Hematopoietic multipotent progenitor cell treated with erythropoietin and hydrocortisone succinate and interleukin-3 and kit ligand, for 17 days (in vitro differentiated cells): ENCODE data around the gene KRT80.

Experiments used
- DNase-seq: peaks from one replicate; pipeline ENCODE4 v3.0.0-alpha.2; 2015; ENCODE audit warnings: low spot score

KRT80 gene

GRCh38 chr12:52210925-52211650 lies 19.3 kb upstream of the KRT80 start:
- no peak for DNase-seq

- no peak for DNase-seq
Measured at GRCh38 chr12:52210186-52210924, 18.5 kb upstream of the KRT80 start.

GRCh38 chr12:52209321-52209720 lies 17.5 kb upstream of the KRT80 start:
- no peak for DNase-seq

DNA sequence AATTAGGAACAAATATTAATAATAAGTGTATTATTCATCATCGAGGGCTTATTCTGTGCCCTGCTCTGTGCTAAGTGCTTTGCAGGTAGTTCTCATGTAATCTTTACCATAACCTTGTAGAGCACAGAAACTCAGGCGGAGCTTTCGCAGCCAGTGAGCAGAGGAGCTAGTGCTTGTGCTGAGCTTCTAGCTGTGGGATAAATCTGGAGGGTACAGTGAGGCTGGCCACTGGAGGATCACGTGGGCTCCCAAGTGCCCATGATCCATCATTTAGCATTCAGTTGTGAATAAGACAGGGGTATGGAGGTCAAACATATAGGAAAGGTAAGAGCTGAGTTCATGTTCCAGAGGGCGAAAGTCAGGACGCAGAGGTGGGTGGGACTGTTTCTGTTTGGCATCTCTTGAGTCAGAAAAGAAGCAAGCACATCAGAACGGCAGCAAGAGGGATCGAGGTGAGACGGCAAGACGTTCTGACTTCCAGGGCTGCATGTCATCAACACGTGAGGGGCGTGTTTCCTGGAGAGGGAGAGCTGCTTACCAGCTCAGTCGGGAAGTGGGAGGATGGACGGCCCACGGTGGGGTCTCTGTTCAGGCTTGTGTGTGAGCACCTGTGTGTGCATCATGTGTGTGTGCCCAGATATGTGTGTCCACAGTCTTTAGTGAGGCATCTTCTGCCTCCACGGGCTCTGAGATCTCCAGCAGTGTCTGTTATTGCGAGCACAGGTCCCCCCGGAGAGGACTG lies 16.8 kb upstream of the KRT80 start:
- DNase-seq: no peak

DNA sequence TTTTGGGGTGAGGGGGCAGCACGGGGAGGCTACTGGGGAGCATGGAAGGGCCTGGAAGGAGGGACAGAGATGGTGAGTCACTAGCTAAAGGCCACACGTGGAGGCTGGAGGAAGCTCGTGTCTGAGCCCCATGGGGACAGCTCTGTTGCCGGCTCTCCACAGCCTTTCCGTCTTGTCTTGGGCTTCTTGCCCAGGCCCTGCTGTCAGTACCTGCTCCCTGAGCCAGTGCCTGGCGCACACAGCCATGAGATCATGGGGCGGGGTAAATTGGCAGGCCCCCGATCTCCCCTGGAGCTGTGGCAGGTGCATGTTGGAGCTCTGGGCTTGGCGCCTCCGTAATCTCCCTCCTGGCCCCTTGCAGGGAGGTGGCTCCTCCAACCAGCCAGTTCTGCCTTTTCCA lies 16.1 kb upstream of the KRT80 start:
- no peak for DNase-seq

- no peak for DNase-seq
Measured at GRCh38 chr12:52207106-52207505, 15.3 kb upstream of the KRT80 start.

- DNase-seq: no peak
Measured at GRCh38 chr12:52206304-52207040, 14.7 kb upstream of the KRT80 start.

GRCh38 chr12:52205612-52206303 lies 13.9 kb upstream of the KRT80 start:
- no peak for DNase-seq

DNA sequence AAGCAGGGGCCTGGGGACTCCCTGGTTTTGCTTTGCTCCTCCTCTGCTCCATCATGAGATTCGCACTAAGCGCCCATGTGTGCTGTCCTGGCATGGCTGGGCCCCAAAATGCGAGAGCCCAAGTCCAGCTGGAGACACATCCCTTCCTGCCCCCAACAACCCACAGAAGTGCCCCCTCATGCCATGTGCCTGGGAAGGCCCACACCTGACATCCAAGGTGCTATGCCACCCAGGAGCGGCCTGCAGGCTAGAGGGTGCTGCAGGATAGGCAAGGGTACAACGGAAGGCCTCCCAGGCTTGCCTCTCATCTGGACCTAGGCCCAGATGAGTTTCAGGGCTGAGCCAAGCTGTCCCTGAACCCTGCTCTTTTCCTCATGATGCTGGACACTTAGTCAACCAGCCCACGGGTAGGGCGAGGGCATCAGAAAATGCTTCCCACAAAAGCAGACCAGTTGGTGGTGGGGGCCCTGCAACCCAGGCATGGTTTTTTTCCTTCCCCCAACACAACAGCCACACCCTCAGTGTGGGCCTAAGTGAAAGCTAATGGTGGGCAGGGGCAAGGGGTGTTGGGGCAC lies 13.2 kb upstream of the KRT80 start:
- DNase-seq: no peak

- DNase-seq: no peak
Measured at GRCh38 chr12:52204095-52204930, 12.5 kb upstream of the KRT80 start.

DNA sequence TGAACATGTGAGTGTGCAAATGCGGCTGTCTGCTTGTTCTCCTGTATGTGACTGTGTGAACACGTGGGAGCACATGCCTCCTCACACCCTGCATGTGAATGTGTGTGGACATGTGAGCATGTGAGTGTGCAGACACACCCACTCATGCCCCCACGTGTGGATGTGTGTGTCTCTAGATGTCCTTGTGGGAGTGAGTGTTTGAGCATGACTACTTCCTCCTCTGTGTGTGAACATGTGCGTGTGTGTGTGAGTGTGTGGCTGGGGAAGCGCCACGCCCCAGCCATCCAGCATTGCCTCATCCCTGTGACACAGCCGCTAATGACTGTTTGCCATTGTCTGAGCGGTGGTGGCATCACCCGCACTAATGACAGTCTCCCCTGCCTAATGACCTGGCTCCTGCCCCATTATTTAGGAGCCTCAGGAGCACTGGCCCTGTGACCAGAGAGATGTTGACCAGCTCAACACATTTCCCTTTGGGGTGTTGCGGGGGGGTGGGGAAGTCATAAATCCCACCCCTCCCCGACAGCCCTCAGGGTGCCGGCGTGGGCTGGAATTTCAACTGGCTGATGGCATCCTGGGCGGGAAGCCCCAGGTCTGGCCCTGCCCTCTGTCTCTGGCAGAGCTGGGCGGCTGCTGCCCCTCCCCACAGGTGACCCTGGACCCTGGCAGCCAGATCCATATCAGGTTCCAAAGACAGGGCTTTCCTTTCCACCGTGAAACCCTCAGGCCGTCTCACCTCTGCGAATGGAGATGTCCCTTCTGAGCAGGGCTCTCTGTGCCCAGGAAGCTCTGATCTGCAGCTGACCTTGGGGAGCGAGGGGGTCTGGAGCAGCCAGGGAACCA lies 11.5 kb upstream of the KRT80 start:
- DNase-seq: no peak

- DNase-seq: no peak
Measured at GRCh38 chr12:52202361-52203078, 10.7 kb upstream of the KRT80 start.

GRCh38 chr12:52201451-52201839 lies 9.6 kb upstream of the KRT80 start:
- no peak for DNase-seq

- DNase-seq: no peak
Measured at GRCh38 chr12:52200781-52201450, 9.1 kb upstream of the KRT80 start.

DNA sequence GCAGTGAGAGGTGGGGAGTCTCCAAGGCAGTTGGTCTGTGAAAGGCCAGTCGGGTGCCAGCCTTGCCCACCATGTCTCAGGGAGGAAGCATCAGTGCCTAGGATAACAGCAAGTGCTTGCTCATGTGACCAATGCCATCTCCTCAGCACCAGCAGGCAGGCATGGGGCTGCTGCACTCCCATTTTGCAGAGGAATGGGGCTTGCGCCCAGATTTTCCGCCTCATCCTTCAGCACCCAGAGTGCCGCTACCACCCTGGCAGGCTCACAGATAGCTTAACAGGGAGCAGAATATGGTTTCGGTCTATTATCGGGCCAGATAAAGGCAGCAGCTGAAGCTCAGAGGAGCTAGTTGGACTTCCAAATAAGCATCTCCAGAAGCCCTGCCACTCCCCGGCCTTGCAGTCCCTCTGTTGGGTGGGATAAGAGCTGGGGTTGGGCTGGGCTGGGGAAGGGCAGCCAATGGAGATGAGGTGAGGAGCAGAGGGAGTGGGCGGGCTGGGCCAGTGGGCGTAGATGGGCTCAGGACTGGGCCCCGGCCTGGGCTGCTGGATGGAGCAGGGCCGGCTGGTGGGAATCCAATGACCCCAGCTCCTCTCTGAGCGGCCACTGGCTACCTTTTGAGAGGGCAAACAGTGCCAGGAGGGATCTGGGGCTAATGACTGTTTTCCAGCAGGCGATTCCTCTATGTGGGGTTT lies 8.4 kb upstream of the KRT80 start:
- no peak for DNase-seq

DNA sequence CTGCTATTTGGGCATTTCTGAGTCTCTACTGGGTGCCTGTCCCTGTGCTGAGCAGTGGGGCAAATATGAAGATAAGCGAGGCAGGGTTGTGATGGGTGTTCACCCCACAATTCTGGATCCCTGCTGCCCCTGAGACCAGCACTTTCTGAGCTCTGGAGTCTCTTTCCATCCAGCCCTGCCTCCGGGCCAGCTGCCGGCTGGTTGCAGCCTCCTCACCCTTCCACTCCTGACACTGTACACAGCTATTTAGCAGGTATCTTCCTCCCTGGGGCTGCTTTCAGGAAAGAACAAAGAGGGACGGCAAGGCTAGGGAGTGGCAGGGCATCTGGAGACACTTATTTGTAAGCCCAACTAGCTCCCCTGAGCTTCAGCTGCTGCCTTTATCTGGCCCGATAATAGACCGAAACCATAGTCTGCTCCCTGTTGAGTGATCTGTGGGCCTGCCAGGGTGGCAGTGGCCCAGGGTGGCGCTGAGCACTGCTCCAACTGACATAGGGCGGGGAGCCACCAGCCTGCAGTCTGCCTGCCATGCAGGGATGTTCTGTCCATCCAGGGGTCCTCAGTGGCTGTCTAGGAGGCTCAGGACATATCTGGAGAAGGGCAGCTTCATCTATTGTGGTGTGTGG lies 7.6 kb upstream of the KRT80 start:
- no peak for DNase-seq
